ENCODE measurements around the gene ARGLU1. TPM values are rescaled to one million over a fixed set of nuclear protein-coding genes. Genes with fewer than 3 reads are reported as not detected.

The ARGLU1 gene
- total RNA-seq, 1 experiment from 2014 or later = 137 TPM

- Mint-ChIP-seq H3K4me1 (ENCODE audit: low read depth, unreplicated experiment) (peaks cover 31% of the 10 kb centered on the region), H3K9me3 (ENCODE audit: unreplicated experiment) (no peaks in the 10 kb centered on the region), H3K27ac (ENCODE audit: unreplicated experiment) (peak overlapping the region; percentile 2), H3K36me3 (ENCODE audit: insufficient read depth, unreplicated experiment) (peaks cover 71% of the 10 kb centered on the region), H3K27me3 (ENCODE audit: insufficient read depth, unreplicated experiment) (no peaks in the 10 kb centered on the region), H3K4me3 (ENCODE audit: unreplicated experiment) (no peak overlapping the region)
- peaks cover 2% of the 10 kb centered on the region for H3K36me3 ChIP-seq (ENCODE audit: control insufficient read depth, insufficient read depth, low read length)
- H3K9me3 ChIP-seq = no peaks in the 10 kb centered on the region
- TF ChIP-seq, protein P1, sequence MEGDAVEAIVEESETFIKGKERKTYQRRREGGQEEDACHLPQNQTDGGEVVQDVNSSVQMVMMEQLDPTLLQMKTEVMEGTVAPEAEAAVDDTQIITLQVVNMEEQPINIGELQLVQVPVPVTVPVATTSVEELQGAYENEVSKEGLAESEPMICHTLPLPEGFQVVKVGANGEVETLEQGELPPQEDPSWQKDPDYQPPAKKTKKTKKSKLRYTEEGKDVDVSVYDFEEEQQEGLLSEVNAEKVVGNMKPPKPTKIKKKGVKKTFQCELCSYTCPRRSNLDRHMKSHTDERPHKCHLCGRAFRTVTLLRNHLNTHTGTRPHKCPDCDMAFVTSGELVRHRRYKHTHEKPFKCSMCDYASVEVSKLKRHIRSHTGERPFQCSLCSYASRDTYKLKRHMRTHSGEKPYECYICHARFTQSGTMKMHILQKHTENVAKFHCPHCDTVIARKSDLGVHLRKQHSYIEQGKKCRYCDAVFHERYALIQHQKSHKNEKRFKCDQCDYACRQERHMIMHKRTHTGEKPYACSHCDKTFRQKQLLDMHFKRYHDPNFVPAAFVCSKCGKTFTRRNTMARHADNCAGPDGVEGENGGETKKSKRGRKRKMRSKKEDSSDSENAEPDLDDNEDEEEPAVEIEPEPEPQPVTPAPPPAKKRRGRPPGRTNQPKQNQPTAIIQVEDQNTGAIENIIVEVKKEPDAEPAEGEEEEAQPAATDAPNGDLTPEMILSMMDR (IDR thresholded peaks at IDR 0.05; ENCODE audit: insufficient read depth in 1 of 2, low read depth in 1 of 2, low read length in 1 of 2, severe bottlenecking in 1 of 2, unreplicated experiment in 1 of 2) = no peak
- CTCF ChIA-PET = no interaction called here
- intact Hi-C loops (cut with micrococcal nuclease; ENCODE audit: unreplicated experiment) = no loop called here
- no peaks in the 10 kb centered on the region for H3K27me3 ChIP-seq (replicated peaks; ENCODE audit: control insufficient read depth, insufficient read depth, low read length)
- no TSS peak for BruUV-seq (replicated peaks)
- no peak for DNase-seq
- H3K4me3 ChIP-seq (ENCODE audit: low read depth, low read length) = no peak overlapping the region
- no peaks in the 10 kb centered on the region for H3K4me1 ChIP-seq
- POLR2A ChIA-PET = no interaction called here
Measured at GRCh38 chr13:106551350-106551749, 16.6 kb downstream of the ARGLU1 start.

GRCh38 chr13:106550570-106551135 is 17.3 kb downstream of the ARGLU1 start:
- H3K4me3 Mint-ChIP-seq (ENCODE audit: unreplicated experiment) = no peak overlapping the region
- intact Hi-C loops (cut with micrococcal nuclease; ENCODE audit: unreplicated experiment) = no loop called here
- no peaks in the 10 kb centered on the region for H3K27me3 Mint-ChIP-seq (ENCODE audit: insufficient read depth, unreplicated experiment)
- Histone ChIP-seq H3K27me3 (replicated peaks; ENCODE audit: control insufficient read depth, insufficient read depth, low read length) (no peaks in the 10 kb centered on the region), H3K9me3 (no peaks in the 10 kb centered on the region), H3K4me3 (ENCODE audit: low read depth, low read length) (no peak overlapping the region), H3K36me3 (ENCODE audit: control insufficient read depth, insufficient read depth, low read length) (peaks cover 1% of the 10 kb centered on the region), H3K4me1 (no peaks in the 10 kb centered on the region)
- TF ChIP-seq, protein P1 (IDR thresholded peaks at IDR 0.05; ENCODE audit: insufficient read depth in 1 of 2, low read depth in 1 of 2, low read length in 1 of 2, severe bottlenecking in 1 of 2, unreplicated experiment in 1 of 2) = no peak
- H3K9me3 Mint-ChIP-seq (ENCODE audit: unreplicated experiment) = no peaks in the 10 kb centered on the region
- peaks cover 64% of the 10 kb centered on the region for H3K36me3 Mint-ChIP-seq (ENCODE audit: insufficient read depth, unreplicated experiment)
- DNase-seq = no peak
- H3K27ac Mint-ChIP-seq (ENCODE audit: unreplicated experiment) = no peak overlapping the region
- CTCF ChIA-PET = no interaction called here
- peaks cover 24% of the 10 kb centered on the region for H3K4me1 Mint-ChIP-seq (ENCODE audit: low read depth, unreplicated experiment)
- BruUV-seq (replicated peaks) = no TSS peak
- POLR2A ChIA-PET = no interaction called here

DNA sequence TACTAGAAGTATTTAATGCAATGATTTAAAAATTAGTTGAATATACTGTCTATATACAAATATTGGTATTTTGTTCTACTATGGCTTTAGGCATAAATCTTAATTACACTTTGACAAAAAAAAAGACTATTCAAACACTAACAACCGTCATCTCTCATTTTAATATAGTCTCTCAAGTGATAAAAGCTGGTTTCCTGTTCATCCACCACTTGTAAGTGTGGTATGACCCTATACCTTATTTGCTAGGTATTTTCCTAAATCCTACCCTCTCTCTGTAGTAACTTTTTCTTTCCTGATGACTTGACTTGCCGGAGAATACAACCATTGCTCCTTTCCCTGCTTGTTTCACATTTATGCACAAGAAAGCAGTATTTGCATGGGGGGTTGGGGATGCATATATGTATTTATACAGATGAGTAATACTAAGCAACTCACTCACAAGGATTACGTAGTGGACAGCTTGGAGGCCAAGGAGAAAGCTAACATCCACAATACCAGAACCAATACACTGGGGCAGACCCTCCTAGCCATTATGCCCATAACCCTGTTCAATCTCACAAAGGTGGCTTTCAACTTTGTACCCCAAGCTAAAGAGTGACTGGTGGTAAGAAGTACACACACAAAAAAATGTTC is 19.8 kb downstream of the ARGLU1 start:
- intact Hi-C loops (cut with micrococcal nuclease; ENCODE audit: unreplicated experiment) = no loop called here
- no peaks in the 10 kb centered on the region; the same call in none of the 2 replicates for H3K36me3 ChIP-seq (ENCODE audit: control insufficient read depth, insufficient read depth, low read length)
- Mint-ChIP-seq H3K9me3 (ENCODE audit: unreplicated experiment) (no peaks in the 10 kb centered on the region), H3K4me3 (ENCODE audit: unreplicated experiment) (no peak overlapping the region), H3K27me3 (ENCODE audit: insufficient read depth, unreplicated experiment) (no peaks in the 10 kb centered on the region), H3K36me3 (ENCODE audit: insufficient read depth, unreplicated experiment) (peaks cover 49% of the 10 kb centered on the region), H3K4me1 (ENCODE audit: low read depth, unreplicated experiment) (peaks cover 16% of the 10 kb centered on the region), H3K27ac (ENCODE audit: unreplicated experiment) (no peak overlapping the region)
- CTCF ChIA-PET = no interaction called here
- no peak for DNase-seq
- no peaks in the 10 kb centered on the region for H3K9me3 ChIP-seq
- BruUV-seq (replicated peaks) = no TSS peak
- H3K27me3 ChIP-seq (replicated peaks; ENCODE audit: control insufficient read depth, insufficient read depth, low read length) = no peaks in the 10 kb centered on the region
- no peak overlapping the region for H3K4me3 ChIP-seq (ENCODE audit: low read depth, low read length)
- POLR2A ChIA-PET = no interaction called here
- H3K4me1 ChIP-seq = no peaks in the 10 kb centered on the region
- TF ChIP-seq, protein P1 (IDR thresholded peaks at IDR 0.05; ENCODE audit: insufficient read depth in 1 of 2, low read depth in 1 of 2, low read length in 1 of 2, severe bottlenecking in 1 of 2, unreplicated experiment in 1 of 2) = no peak

Data from Caco-2 (cell line).